Activated CD4-positive, alpha-beta T cell treated with anti-CD3 and anti-CD28 coated beads, Interleukin-2, amount 50 U/mL, for 48 hours (primary cell): ENCODE measurements around the gene F2RL2.

Experiments used
- DNase-seq, 2 experiments: peaks; one replicate each; pipeline ENCODE4 v3.0.0-alpha.2; 2020

The F2RL2 gene

GRCh38 chr5:76582230-76583162, 40.7 kb downstream of the F2RL2 start:
- DNase-seq = peak; percentile 21 to 43

GRCh38 chr5:76580981-76581380, 42.2 kb downstream of the F2RL2 start:
- no peak for DNase-seq

GRCh38 chr5:76579166-76579937, 43.9 kb downstream of the F2RL2 start:
- DNase-seq = no peak

GRCh38 chr5:76576996-76577395, 46.2 kb downstream of the F2RL2 start:
- no peak for DNase-seq

GRCh38 chr5:76576450-76576849, 46.8 kb downstream of the F2RL2 start:
- DNase-seq = no peak

- no peak for DNase-seq
Observed at GRCh38 chr5:76571559-76571958, 51.6 kb downstream of the F2RL2 start.

GRCh38 chr5:76570153-76570552, 53.0 kb downstream of the F2RL2 start:
- DNase-seq = no peak
